ENCODE data around the gene ZMYND8. TPM values are rescaled to one million over a fixed set of nuclear protein-coding genes. Genes with fewer than 3 reads are reported as not detected.

Gene ZMYND8
- total and polyA plus RNA-seq, 2 donors (not counting 1 experiment from before 2014, with no cell fraction given), result 12.6 to 13.0 TPM

DNA sequence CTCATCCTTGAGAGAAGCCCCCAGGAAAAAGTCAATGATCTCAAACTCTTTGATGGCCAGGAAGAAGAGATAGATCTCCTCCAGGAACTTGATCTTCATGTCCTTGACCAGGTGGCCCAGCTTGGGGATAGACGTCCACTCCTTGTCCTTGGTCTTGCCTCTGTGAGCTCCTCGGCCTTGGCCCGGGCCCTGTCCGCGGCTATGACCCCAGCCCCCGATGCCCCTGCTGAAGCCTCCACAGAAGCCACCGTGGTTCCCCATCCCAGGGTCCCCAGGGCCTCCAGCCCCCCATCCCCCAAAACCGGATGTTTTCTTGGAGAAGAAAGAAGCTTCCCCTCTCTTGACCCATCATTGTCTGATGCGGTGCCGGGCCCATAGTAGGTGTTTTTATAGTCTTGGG lies 195.1 kb downstream of the ZMYND8 start:
- Histone ChIP-seq H4K20me1 (ENCODE audit: control insufficient read depth, extremely low read depth, insufficient read depth, low read length) (no peaks in the 10 kb centered on the region), H3K4me3 (replicated peaks in 1 of 4; ENCODE audit: control extremely low read depth in 1 of 4, insufficient read depth in 1 of 4, low read depth in 3 of 4, low read length in 4 of 4) (no peak overlapping the region), H3K9me3 (ENCODE audit: control insufficient read depth, insufficient read depth, low read depth, low read length) (no peaks in the 10 kb centered on the region), H3K27ac (ENCODE audit: insufficient read depth, low read length) (no peak overlapping the region), H3K4me1 (ENCODE audit: control insufficient read depth, extremely low read depth, insufficient read depth, low read length) (no peaks in the 10 kb centered on the region), H3K9ac (ENCODE audit: insufficient read depth, low read length) (no peak overlapping the region), H3K36me3 (ENCODE audit: control insufficient read depth, insufficient read depth, low read length) (no peaks in the 10 kb centered on the region), H2AFZ (ENCODE audit: low read length) (no peak overlapping the region), H3K27me3 (ENCODE audit: control insufficient read depth, insufficient read depth, low read length) (peaks cover 3% of the 10 kb centered on the region), H3K79me2 (ENCODE audit: control insufficient read depth, insufficient read depth, low read length) (no peaks in the 10 kb centered on the region), H3K4me2 (ENCODE audit: extremely low read depth, insufficient read depth, low read length) (no peak overlapping the region)
- DNase-seq (ENCODE audit: low read depth in 2 of 2), result no peak
- TF ChIP-seq EZH2 (IDR thresholded peaks at IDR 0.05; ENCODE audit: low read length, missing control alignments), result no peak
- TF ChIP-seq CTCF (conservative IDR thresholded peaks at IDR 0.05 in 1 of 2, IDR thresholded peaks at IDR 0.05 in 1 of 2; ENCODE audit: low read depth in 1 of 2, low read length in 2 of 2), result no peak

DNA sequence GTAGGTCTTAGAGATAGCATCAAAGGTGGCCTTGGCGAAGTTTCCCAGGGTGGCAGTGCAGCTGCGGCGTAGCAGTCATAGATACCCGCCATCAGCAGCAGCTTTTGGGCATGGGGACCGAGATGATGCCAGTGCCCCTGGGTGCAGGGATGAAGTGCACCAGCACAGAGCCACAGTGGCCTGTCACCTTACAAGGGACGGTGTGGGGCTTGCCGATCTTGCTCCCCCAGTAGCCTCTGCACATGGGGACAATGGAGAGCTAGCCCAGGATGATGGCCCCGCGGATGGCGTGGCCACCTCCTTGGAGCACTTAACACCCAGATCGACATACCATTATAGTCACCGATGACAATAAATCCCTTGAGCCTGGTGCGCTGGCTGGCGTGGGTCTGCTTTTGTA lies 195.5 kb downstream of the ZMYND8 start:
- peaks cover 3% of the 10 kb centered on the region for H3K27me3 ChIP-seq (ENCODE audit: control insufficient read depth, insufficient read depth, low read length)
- H3K36me3 ChIP-seq (ENCODE audit: control insufficient read depth, insufficient read depth, low read length), result no peaks in the 10 kb centered on the region
- no peaks in the 10 kb centered on the region for H4K20me1 ChIP-seq (ENCODE audit: control insufficient read depth, extremely low read depth, insufficient read depth, low read length)
- H3K79me2 ChIP-seq (ENCODE audit: control insufficient read depth, insufficient read depth, low read length), result no peaks in the 10 kb centered on the region
- no peaks in the 10 kb centered on the region for H3K4me1 ChIP-seq (ENCODE audit: control insufficient read depth, extremely low read depth, insufficient read depth, low read length)
- H3K9me3 ChIP-seq (ENCODE audit: control insufficient read depth, insufficient read depth, low read depth, low read length), result no peaks in the 10 kb centered on the region
- H3K4me3 ChIP-seq (replicated peaks in 1 of 4; ENCODE audit: control extremely low read depth in 1 of 4, insufficient read depth in 1 of 4, low read depth in 3 of 4, low read length in 4 of 4), result no peak overlapping the region
- no peak for DNase-seq (ENCODE audit: low read depth in 2 of 2)
- TF ChIP-seq CTCF (conservative IDR thresholded peaks at IDR 0.05 in 1 of 2, IDR thresholded peaks at IDR 0.05 in 1 of 2; ENCODE audit: low read depth in 1 of 2, low read length in 2 of 2) (no peak), EZH2 (IDR thresholded peaks at IDR 0.05; ENCODE audit: low read length, missing control alignments) (no peak)
- H3K9ac ChIP-seq (ENCODE audit: insufficient read depth, low read length), result no peak overlapping the region
- H2AFZ ChIP-seq (ENCODE audit: low read length), result no peak overlapping the region
- no peak overlapping the region for H3K27ac ChIP-seq (ENCODE audit: insufficient read depth, low read length)
- no peak overlapping the region for H3K4me2 ChIP-seq (ENCODE audit: extremely low read depth, insufficient read depth, low read length)

DNA sequence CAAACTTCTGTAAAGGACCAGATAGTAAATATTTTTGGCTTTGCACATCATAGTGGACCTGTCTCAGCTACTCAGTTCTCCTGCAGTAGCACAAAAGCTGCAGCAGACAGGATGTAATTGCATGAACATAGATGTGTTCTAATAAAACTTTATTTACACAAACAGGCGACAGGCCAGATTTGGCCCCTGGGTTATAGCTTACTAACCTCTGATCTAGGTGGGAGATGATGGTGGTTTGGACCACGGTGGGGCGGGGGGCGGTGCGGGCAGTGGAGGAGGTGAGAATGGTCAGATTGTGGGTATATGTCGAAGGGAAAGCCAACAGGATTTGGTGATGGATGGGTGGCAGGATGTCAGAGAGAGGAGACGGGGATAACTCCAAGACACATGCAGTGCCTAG lies 196.3 kb downstream of the ZMYND8 start:
- H3K4me1 ChIP-seq (ENCODE audit: control insufficient read depth, extremely low read depth, insufficient read depth, low read length), result no peaks in the 10 kb centered on the region
- H3K9ac ChIP-seq (ENCODE audit: insufficient read depth, low read length), result no peak overlapping the region
- H3K27me3 ChIP-seq (ENCODE audit: control insufficient read depth, insufficient read depth, low read length), result peaks cover 3% of the 10 kb centered on the region
- no peak overlapping the region for H2AFZ ChIP-seq (ENCODE audit: low read length)
- H3K4me3 ChIP-seq (replicated peaks in 1 of 4; ENCODE audit: control extremely low read depth in 1 of 4, insufficient read depth in 1 of 4, low read depth in 3 of 4, low read length in 4 of 4), result no peak overlapping the region
- DNase-seq (ENCODE audit: low read depth in 2 of 2), result no peak
- no peaks in the 10 kb centered on the region for H3K36me3 ChIP-seq (ENCODE audit: control insufficient read depth, insufficient read depth, low read length)
- H3K27ac ChIP-seq (ENCODE audit: insufficient read depth, low read length), result no peak overlapping the region
- H3K9me3 ChIP-seq (ENCODE audit: control insufficient read depth, insufficient read depth, low read depth, low read length), result no peaks in the 10 kb centered on the region
- no peaks in the 10 kb centered on the region for H3K79me2 ChIP-seq (ENCODE audit: control insufficient read depth, insufficient read depth, low read length)
- H4K20me1 ChIP-seq (ENCODE audit: control insufficient read depth, extremely low read depth, insufficient read depth, low read length), result no peaks in the 10 kb centered on the region
- H3K4me2 ChIP-seq (ENCODE audit: extremely low read depth, insufficient read depth, low read length), result no peak overlapping the region
- TF ChIP-seq CTCF (conservative IDR thresholded peaks at IDR 0.05 in 1 of 2, IDR thresholded peaks at IDR 0.05 in 1 of 2; ENCODE audit: low read depth in 1 of 2, low read length in 2 of 2), result no peak
- TF ChIP-seq EZH2 (IDR thresholded peaks at IDR 0.05; ENCODE audit: low read length, missing control alignments), result no peak

Other genes starting within 250 kb of the ZMYND8 start
- gene NCOA3, start 145.2 kb upstream of the ZMYND8 start, total RNA-seq, result 19.8 and 23.1 TPM in 2 replicates
- 17.1 and 22.3 TPM in 2 replicates for gene NCOA3, start 145.2 kb upstream of the ZMYND8 start, polyA plus RNA-seq